Erythroblast (primary cell): Measurements from ENCODE around the gene LIN28A.
"Not testable (repeated sequence)": the region's sequence is repeated elsewhere in the genome, so short reads cannot be mapped to it uniquely, and the experiment has no call there.

Experiments used
- DNase-seq, 2 experiments: peaks; one replicate each; lab custom pipeline; 2025; lab: John Stamatoyannopoulos, UW
- GATA1 ChIP-seq: IDR thresholded peaks from 2 replicates; pipeline ENCODE4 v1.6.1; 2011; ENCODE audit warnings: low read depth, mild to moderate bottlenecking, control low read depth, low read length, moderate library complexity
- POLR2A ChIP-seq: IDR thresholded peaks from 2 replicates; pipeline ENCODE4 v1.6.1; 2011; ENCODE audit warnings: mild to moderate bottlenecking, low read length

LIN28A gene, protein sequence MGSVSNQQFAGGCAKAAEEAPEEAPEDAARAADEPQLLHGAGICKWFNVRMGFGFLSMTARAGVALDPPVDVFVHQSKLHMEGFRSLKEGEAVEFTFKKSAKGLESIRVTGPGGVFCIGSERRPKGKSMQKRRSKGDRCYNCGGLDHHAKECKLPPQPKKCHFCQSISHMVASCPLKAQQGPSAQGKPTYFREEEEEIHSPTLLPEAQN

DNA sequence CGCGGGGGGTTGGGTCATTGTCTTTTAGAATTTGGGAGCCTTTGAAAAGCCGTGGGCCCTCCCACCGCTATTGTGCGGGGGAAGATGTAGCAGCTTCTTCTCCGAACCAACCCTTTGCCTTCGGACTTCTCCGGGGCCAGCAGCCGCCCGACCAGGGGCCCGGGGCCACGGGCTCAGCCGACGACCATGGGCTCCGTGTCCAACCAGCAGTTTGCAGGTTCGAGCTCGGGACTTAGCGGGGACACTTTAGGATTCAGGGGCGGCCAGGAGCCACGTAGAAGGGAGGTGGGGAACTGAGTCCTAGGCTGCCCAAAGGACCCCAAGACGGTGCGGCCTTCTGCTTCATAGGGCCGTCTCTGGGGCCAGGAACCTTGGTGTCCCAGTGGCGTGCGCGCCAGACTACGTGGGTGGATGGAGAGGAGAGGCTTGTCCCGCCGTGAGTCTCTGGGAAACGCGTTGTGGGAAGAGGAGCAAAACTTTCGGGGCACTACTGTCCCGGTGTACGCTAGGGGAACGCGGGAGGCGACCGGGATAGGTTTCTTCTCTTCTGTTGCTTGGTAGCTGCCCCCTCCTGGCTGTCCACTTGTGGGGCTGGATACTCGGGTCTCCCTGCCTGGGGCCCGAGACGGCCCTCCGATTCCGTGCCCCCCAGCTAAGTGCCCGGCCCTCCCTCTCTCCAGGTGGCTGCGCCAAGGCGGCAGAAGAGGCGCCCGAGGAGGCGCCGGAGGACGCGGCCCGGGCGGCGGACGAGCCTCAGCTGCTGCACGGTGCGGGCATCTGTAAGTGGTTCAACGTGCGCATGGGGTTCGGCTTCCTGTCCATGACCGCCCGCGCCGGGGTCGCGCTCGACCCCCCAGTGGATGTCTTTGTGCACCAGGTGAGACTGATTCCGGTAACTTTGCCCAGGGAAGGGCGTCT lies at the start of gene LIN28A:
Gene LIN28A, plus strand, starts transcription at position 112 of the 918 bp plus-strand sequence. Its CDS starts 75 bp downstream, at position 187.
- no peak for DNase-seq
- no peak for TF ChIP-seq GATA1
- no peak for TF ChIP-seq POLR2A

DNA sequence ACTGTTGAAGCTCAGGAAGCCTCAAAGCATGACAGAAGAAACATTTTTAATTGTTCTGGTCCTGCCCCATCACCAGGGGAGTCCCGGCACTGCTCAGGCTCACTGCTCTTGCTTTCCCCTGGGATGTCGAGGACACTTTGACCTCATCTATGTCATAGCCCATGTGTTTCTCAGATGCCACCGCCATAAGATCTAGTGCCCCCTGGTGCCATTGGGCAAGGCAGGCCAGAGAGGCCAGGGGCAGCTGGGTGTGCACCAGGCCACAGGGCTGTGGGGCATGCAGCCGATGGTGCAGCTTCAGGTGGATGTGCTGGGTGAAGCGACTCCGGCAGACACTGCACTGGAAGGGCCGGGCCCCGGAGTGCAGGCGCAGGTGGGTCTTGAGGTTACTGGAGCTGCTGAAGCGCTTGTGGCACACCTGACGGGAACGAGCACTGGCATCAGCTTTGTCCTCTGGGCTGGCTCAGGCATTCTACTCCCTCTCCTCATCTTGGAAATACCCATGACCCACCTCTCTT lies 49.0 kb upstream of the LIN28A start:
- DNase-seq, result no peak

DNA sequence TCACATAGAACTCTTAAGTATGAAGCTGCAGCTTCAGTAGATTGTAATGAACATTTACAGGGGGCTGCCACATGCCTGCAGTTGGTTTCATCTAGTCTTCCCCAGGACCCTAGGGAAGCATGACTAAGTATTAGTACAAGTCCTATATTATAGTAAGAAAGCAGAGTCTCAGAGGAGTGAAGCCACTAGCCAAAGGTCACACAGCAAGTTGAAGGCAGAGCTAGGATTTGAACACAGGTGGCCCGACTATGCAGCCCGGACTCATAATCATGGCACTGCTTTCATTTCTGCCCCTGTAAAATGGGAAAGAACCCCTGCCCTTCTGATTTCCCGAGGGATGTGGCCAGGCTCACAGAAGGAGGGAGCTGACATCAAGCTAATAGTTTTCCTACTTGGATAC lies 48.3 kb upstream of the LIN28A start:
- TF ChIP-seq POLR2A (no peak), GATA1 (no peak)
- no peak for DNase-seq

More for the DNA sequence above, 49.0 kb upstream of the LIN28A start:
- TF ChIP-seq POLR2A, result no peak
- TF ChIP-seq GATA1, result no peak

- TF ChIP-seq GATA1, result no peak
- no peak for TF ChIP-seq POLR2A
- peak; percentile 78 to 87 for DNase-seq
Measured at GRCh38 chr1:26363549-26364448, 46.8 kb upstream of the LIN28A start.

DNA sequence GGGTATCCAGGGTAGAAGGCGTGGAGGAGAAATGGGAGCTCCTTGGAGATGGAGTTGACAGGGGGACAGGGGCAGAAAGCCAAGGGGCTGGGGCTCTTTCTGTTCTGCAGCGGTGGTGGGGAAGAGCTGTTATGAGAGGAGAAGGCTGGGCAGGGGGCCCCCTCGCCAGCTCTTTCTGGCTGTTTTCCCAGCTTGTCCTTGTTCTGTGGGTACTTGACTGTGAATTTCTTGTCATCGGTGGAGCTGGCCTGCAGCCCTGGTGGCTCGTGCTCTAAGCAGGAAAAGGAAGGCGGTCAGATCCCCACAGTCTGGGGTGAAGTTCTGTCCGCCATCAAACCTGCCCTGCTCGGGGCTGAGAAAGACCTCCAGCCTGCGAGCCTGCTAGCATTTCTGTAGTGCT lies 45.7 kb upstream of the LIN28A start:
- no peak for DNase-seq
- TF ChIP-seq GATA1 (no peak), POLR2A (no peak)

- no peak for DNase-seq
- TF ChIP-seq GATA1 (no peak), POLR2A (no peak)
Measured at GRCh38 chr1:26367441-26367840, 43.2 kb upstream of the LIN28A start.

DNA sequence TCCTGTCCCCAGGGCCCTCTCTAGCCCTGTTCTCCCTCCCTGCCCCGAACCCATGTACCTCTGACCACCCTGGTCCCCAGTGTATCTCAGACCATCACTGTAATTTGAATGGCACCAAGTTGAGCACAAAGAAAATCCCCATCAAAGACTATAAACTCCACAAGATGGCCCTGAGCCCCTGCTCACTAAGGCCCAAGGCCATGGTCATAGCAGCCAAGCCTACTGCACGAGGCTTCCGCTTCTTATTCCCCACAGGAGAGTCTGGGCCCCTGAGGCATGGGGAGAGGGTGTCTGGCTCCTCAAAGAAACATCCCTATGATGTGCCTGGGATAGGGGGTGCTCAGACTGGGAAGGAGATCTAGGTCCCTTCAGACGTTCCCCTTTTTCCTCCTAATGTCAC lies 42.6 kb upstream of the LIN28A start:
- no peak for DNase-seq
- TF ChIP-seq GATA1 (no peak), POLR2A (no peak)

DNA sequence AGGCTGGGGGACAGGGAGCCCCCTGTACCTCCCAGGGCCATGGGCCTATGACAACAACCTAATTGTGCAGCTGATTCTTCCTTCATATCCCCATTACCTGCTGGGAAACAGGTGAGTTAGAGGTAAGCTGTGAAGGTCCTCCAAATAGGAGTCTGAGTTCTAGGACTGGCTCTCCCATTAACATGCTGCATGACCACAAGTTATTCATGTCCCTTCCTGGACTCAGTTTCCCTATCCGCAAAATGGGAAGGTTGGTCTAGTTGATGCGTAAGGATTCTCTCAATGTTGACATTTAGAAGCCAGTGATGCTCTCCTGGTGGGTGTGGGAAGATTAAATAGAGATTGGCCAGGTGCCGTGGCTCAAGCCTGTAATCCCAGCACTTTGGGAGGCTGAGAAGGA lies 42.1 kb upstream of the LIN28A start:
- TF ChIP-seq POLR2A (no peak), GATA1 (no peak)

DNA sequence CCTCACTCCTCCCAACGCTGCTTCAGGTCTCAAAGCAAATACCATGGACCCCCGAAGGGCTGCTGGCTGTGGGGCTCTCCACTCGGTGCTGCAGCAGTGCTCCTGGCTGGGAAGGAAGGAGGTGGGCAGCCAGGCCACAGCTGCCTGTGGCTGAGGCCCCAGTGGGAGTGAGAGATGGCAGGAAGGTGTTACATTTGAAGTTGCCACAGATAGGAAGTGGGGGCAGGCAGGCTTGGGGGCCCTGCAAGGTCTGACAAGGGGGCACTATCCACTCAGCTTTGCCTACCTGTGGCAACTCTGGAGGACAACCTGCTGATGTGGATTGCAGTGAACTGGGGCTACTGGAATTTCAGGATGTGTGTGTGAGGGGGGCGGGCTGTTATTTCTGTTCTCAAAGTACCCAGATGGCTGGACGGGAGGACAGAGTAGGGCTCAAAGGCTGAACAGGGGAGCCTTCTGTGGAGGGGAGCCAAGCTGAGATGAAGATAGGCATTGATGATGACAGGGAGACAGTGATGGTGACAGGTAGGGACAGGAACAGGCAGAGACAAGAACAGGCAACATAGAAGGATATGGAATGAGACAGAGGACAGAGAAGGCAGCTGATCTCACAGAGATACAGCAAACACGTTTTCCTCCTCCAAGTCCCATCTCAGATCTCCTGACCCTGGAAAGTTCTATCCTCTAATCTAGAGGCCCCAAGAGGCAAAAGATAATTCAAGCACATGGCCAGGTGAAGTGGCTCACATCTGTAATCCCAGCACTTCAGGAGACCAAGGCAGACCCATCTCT lies 39.8 kb upstream of the LIN28A start:
- DNase-seq, result no peak
- TF ChIP-seq POLR2A (no peak), GATA1 (no peak)

More for the DNA sequence above, 42.1 kb upstream of the LIN28A start:
- DNase-seq, result no peak

DNA sequence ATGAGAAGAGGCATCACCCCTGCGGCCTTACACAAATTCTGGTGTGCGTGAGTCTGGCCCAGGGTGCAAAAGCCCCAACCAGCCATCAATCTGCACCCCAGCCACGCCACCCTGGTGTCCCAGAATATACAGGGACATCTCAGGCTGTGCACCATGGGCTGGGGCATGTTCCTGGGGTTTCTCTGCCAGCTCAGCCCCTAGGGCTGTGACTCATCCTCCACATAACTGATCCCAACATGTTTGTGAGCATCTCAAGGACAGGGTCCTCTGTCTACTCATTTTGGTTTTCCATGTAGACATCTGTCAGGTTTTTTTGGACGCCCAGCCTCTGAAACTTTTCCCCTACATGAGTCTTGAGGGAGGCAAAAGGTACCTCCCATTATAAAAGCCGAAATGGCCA lies 38.6 kb upstream of the LIN28A start:
- no peak for DNase-seq
- no peak for TF ChIP-seq POLR2A
- TF ChIP-seq GATA1, result no peak

DNA sequence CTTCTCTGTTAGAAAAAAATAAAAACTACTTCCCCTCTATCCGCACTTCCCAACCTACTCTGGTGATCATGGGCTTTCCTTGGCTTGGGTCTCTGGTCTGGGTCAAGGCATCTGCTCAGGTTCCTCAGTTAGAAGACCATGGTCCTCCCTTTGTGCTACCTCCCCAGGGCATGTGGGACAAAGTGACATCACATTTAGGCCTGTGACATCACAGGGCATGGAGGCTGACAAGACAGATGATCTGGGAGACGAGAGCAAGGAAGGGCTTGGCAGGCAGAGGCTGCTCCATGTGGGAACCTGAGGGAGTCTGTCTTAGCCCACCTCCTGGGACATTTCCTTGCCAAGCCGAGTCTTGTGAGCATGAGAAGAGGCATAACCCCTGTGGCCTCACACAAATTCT lies 38.0 kb upstream of the LIN28A start, which contains the start of gene ZNF683:
Gene ZNF683, minus strand, starts transcription at position 140 of the 400 bp plus-strand sequence. CDS start 4,179 bp downstream, outside the sequence.
- not testable (repeated sequence) for DNase-seq

- TF ChIP-seq POLR2A (no peak), GATA1 (no peak)
- no peak for DNase-seq
Measured at GRCh38 chr1:26373281-26373680, 37.3 kb upstream of the LIN28A start.
